HG03342 (cell line): ENCODE measurements around the gene FAAP100.

Experiments
- ATAC-seq: cut with Tn5 transposase; IDR thresholded peaks from one replicate; pipeline ENCODE4 v1.9.1; 2021; ENCODE audit warnings: mild to moderate bottlenecking, moderate library complexity; ENCODE audit not compliant: unreplicated experiment

FAAP100 gene

GRCh38 chr17:81553616-81554181 lies 1.5 kb upstream of the FAAP100 start:
- ATAC-seq: no peak

- peak; percentile 32 for ATAC-seq
These were observed 964 bp upstream of the FAAP100 start for GRCh38 chr17:81553018-81553615.

- ATAC-seq: no peak
These were observed 502 bp downstream of the FAAP100 start for GRCh38 chr17:81551458-81552243.

GRCh38 chr17:81550830-81551457 lies 1.2 kb downstream of the FAAP100 start:
- no peak for ATAC-seq

GRCh38 chr17:81550285-81550684 lies 1.9 kb downstream of the FAAP100 start:
- no peak for ATAC-seq

- no peak for ATAC-seq
These were observed 2.3 kb downstream of the FAAP100 start for GRCh38 chr17:81549826-81550225.

- ATAC-seq: no peak
These were observed 3.1 kb downstream of the FAAP100 start for GRCh38 chr17:81549031-81549557.

- no peak for ATAC-seq
These were observed 4.6 kb downstream of the FAAP100 start for GRCh38 chr17:81547614-81547982.

- no peak for ATAC-seq
These were observed 5.1 kb downstream of the FAAP100 start for GRCh38 chr17:81546906-81547613.

GRCh38 chr17:81545160-81545949 lies 6.8 kb downstream of the FAAP100 start:
- ATAC-seq: no peak

- no peak for ATAC-seq
These were observed 7.7 kb downstream of the FAAP100 start for GRCh38 chr17:81544281-81544974.

- no peak for ATAC-seq
These were observed 8.4 kb downstream of the FAAP100 start for GRCh38 chr17:81543756-81544155.

- no peak for ATAC-seq
These were observed 8.8 kb downstream of the FAAP100 start for GRCh38 chr17:81543339-81543675.

GRCh38 chr17:81542431-81543338 lies 9.5 kb downstream of the FAAP100 start:
- ATAC-seq: no peak

- ATAC-seq: no peak
These were observed 11.0 kb downstream of the FAAP100 start for GRCh38 chr17:81541123-81541522.

GRCh38 chr17:81540676-81541027 lies 11.5 kb downstream of the FAAP100 start:
- no peak for ATAC-seq

GRCh38 chr17:81539961-81540675 lies 12.0 kb downstream of the FAAP100 start:
- no peak for ATAC-seq

- no peak for ATAC-seq
These were observed 12.6 kb downstream of the FAAP100 start for GRCh38 chr17:81539571-81539900.
